B cell (primary cell): Measurements from ENCODE around the gene LYST. TPM values are rescaled to one million over a fixed set of nuclear protein-coding genes. Genes with fewer than 3 reads are reported as not detected.

Experiments
- ATAC-seq: fragments of 200-7000 bp; cut with Tn5 transposase; one replicate; pipeline ENCODE4 v1.10.0; 2021; ENCODE audit warnings: low read depth, mild to moderate bottlenecking, moderate number of reproducible peaks, moderate library complexity
- CTCF ChIA-PET: fragments of 350-600 bp; sonication (Branson Sonifier 250); formaldehyde crosslinking; loops from one replicate; lab custom pipeline; 2021; ENCODE audit warnings: antibody characterized with exemption, inconsistent platforms; lab: Charles Lee
- POLR2A ChIA-PET: fragments of 350-600 bp; sonication (Branson Sonifier 250); formaldehyde crosslinking; loops from one replicate; lab custom pipeline; 2021; ENCODE audit warnings: antibody characterized with exemption; lab: Charles Lee
- DNase-seq: peaks from one replicate; pipeline ENCODE4 v3.0.0; 2013
- H2AFZ ChIP-seq: 2 replicates; pipeline ENCODE4 v1.6.1; 2012; ENCODE audit warnings: mild to moderate bottlenecking, low read depth, low read length; ENCODE audit not compliant: insufficient read depth, poor library complexity, severe bottlenecking
- H3K27ac ChIP-seq, 2 donors: 1 replicate in 1 of 2; 2 replicates in 1 of 2; pipeline ENCODE4 v1.5.1; 2012 to 2013; ENCODE audit warnings: low read length in 2 of 2, mild to moderate bottlenecking in 2 of 2, moderate library complexity in 1 of 2
- H3K27me3 ChIP-seq, 4 experiments: fragments of 200-600 bp in 1 of 4; sonication (generic) in 1 of 4; replicated peaks in 1 of 4; 1 replicate in 2 of 4; 2 replicates in 2 of 4; pipeline versions ENCODE4 v1.6.1 to v1.7.0; 2013 to 2016; ENCODE audit warnings: low read length in 3 of 4, mild to moderate bottlenecking in 2 of 4, mixed read lengths in 1 of 4, moderate library complexity in 1 of 4; ENCODE audit not compliant: insufficient read depth in 4 of 4, control insufficient read depth in 3 of 4; ENCODE audit errors: control extremely low read depth in 1 of 4
- H3K36me3 ChIP-seq, 2 experiments: replicated peaks in 1 of 2; 1 replicate in 1 of 2; 2 replicates in 1 of 2; pipeline versions ENCODE4 v1.6.1 to v1.7.1; 2013; ENCODE audit warnings: low read length in 1 of 2; ENCODE audit not compliant: insufficient read depth in 2 of 2, control insufficient read depth in 1 of 2; ENCODE audit errors: control extremely low read depth in 1 of 2, extremely low read depth in 1 of 2
- H3K4me1 ChIP-seq, 2 donors: fragments of 200-600 bp in 1 of 2; sonication (generic) in 1 of 2; 1 replicate in 1 of 2; 2 replicates in 1 of 2; pipeline versions ENCODE4 v1.5.1 to v1.6.1; 2013 to 2017; ENCODE audit warnings: low read length in 2 of 2; ENCODE audit not compliant: control insufficient read depth in 2 of 2, insufficient read depth in 2 of 2
- H3K4me2 ChIP-seq: replicated peaks from 2 replicates; pipeline ENCODE3; 2012; ENCODE audit warnings: mild to moderate bottlenecking, low read depth, low read length; ENCODE audit not compliant: poor library complexity, severe bottlenecking
- H3K4me3 ChIP-seq, 5 experiments: fragments of 200-600 bp in 1 of 5; sonication (generic) in 1 of 5; 1 replicate in 3 of 5; 2 replicates in 2 of 5; pipeline versions ENCODE4 v1.5.1 to v1.7.0; 2011 to 2016; ENCODE audit warnings: low read length in 4 of 5, mild to moderate bottlenecking in 4 of 5, low read depth in 2 of 5, control low read depth in 1 of 5, moderate library complexity in 1 of 5; ENCODE audit not compliant: insufficient read depth in 1 of 5; ENCODE audit errors: control extremely low read depth in 1 of 5, extremely low read depth in 1 of 5
- H3K79me2 ChIP-seq: fragments of 200-600 bp; sonication (generic); one replicate; pipeline ENCODE4 v1.6.0; 2016; ENCODE audit warnings: low read length; ENCODE audit not compliant: control insufficient read depth, insufficient read depth
- H3K9ac ChIP-seq: fragments of 200-600 bp; sonication (generic); 2 replicates; pipeline ENCODE4 v1.6.1; 2017; ENCODE audit warnings: mild to moderate bottlenecking, low read length, moderate library complexity
- H3K9me3 ChIP-seq, 3 donors: one replicate each; pipeline versions ENCODE4 v1.6.1 to v1.7.1; 2013; ENCODE audit warnings: low read length in 2 of 3; ENCODE audit not compliant: control insufficient read depth in 2 of 3, insufficient read depth in 1 of 3; ENCODE audit errors: control extremely low read depth in 1 of 3
- H4K20me1 ChIP-seq: 2 replicates; pipeline ENCODE4 v1.6.0; 2012; ENCODE audit warnings: mild to moderate bottlenecking, low read length; ENCODE audit not compliant: insufficient read depth, control insufficient read depth, poor library complexity, severe bottlenecking
- H3K27ac Mint-ChIP-seq: one replicate; pipeline ENCODE4 v1.8.0; 2021; ENCODE audit warnings: mixed read lengths
- H3K27me3 Mint-ChIP-seq: one replicate; pipeline ENCODE4 v1.8.0; 2021; ENCODE audit warnings: mixed read lengths
- H3K4me1 Mint-ChIP-seq: one replicate; pipeline ENCODE4 v1.8.0; 2021; ENCODE audit warnings: mixed read lengths
- H3K4me3 Mint-ChIP-seq: one replicate; pipeline ENCODE4 v1.8.0; 2021; ENCODE audit warnings: mixed read lengths
- H3K9me3 Mint-ChIP-seq: one replicate; pipeline ENCODE4 v1.8.0; 2022; ENCODE audit warnings: mixed read lengths; ENCODE audit not compliant: insufficient read depth
- CTCF ChIP-seq: fragments of 200-600 bp; IDR thresholded peaks from one replicate; pipeline ENCODE4 v1.8.0; 2022; ENCODE audit warnings: antibody characterized with exemption, mild to moderate bottlenecking
- EZH2 ChIP-seq: IDR thresholded peaks from 2 replicates; pipeline ENCODE4 v1.6.1; 2012; ENCODE audit warnings: borderline replicate concordance, low read depth, mild to moderate bottlenecking, moderate library complexity, low read length; ENCODE audit not compliant: insufficient read depth, poor library complexity, severe bottlenecking
- WGBS: methylation state at CpG from one replicate; pipeline ENCODE4 v1.1.5; 2013; ENCODE audit warnings: missing lambda C conversion rate; ENCODE audit not compliant: insufficient coverage; 5-methylcytosine and 5-hydroxymethylcytosine counted together
- intact Hi-C: fragments of 100-400 bp; cut with micrococcal nuclease; formaldehyde crosslinking; loops from one replicate; pipeline ENCODE4 v1.10.0; 2022
- polyA plus RNA-seq: library from polyadenylated mRNA; depleted of rRNA; stranded (reverse); fragments of >200 nt; gene quantifications from 2 replicates; pipeline ENCODE4 v1.2.3, GENCODE V29; 2012
- total RNA-seq, 2 donors: library from RNA; stranded (reverse); fragments of 120-200 nt in 1 of 2; gene quantifications; 1 replicate in 1 of 2; 2 replicates in 1 of 2; pipeline versions ENCODE4 v1.2.3 to v1.2.4, GENCODE V29; 2013 to 2022

LYST gene
- total and polyA plus RNA-seq, 2 donors (not counting 1 experiment from before 2014, with no cell fraction given), result 50.4 to 120 TPM

GRCh38 chr1:235720544-235720943, 146.2 kb downstream of the LYST start:
- no peaks in the 10 kb centered on the region for H3K79me2 ChIP-seq
- intact Hi-C loops, result no loop called here
- H4K20me1 ChIP-seq, result no peaks in the 10 kb centered on the region
- ChIA-PET CTCF (no interaction called here), POLR2A (no interaction called here)
- H3K36me3 ChIP-seq, result peaks cover 18 to 68% of the 10 kb centered on the region in 2 experiments
- no peak for ATAC-seq
- no peaks in the 10 kb centered on the region for H3K27me3 Mint-ChIP-seq
- TF ChIP-seq EZH2 (no peak), CTCF (no peak)
- H3K4me2 ChIP-seq, result no peak overlapping the region
- no peak overlapping the region for H3K27ac Mint-ChIP-seq
- H3K9ac ChIP-seq, result no peak overlapping the region
- H3K4me3 ChIP-seq, result no peak overlapping the region
- no CpG with 5 or more reads among the region's 4 CpGs for WGBS
- H3K4me1 Mint-ChIP-seq, result no peaks in the 10 kb centered on the region
- H3K27me3 ChIP-seq, result no peaks in the 10 kb centered on the region
- no peaks in the 10 kb centered on the region for H3K4me1 ChIP-seq
- H3K4me3 Mint-ChIP-seq, result no peak overlapping the region
- no peak overlapping the region for H3K27ac ChIP-seq
- no peaks in the 10 kb centered on the region for H3K9me3 Mint-ChIP-seq
- no peaks in the 10 kb centered on the region for H3K9me3 ChIP-seq
- no peak for DNase-seq
- no peak overlapping the region for H2AFZ ChIP-seq

- no peaks in the 10 kb centered on the region for H3K9me3 Mint-ChIP-seq
- no peaks in the 10 kb centered on the region for H3K27me3 Mint-ChIP-seq
- no peak overlapping the region for H3K27ac ChIP-seq
- no peak overlapping the region for H3K4me2 ChIP-seq
- no peak overlapping the region for H3K4me3 ChIP-seq
- CTCF ChIA-PET, result no interaction called here
- no peak for ATAC-seq
- no peaks in the 10 kb centered on the region for H3K4me1 Mint-ChIP-seq
- H2AFZ ChIP-seq, result no peak overlapping the region
- DNase-seq, result no peak
- H4K20me1 ChIP-seq, result no peaks in the 10 kb centered on the region
- H3K9me3 ChIP-seq, result no peaks in the 10 kb centered on the region
- TF ChIP-seq EZH2, result no peak
- no peak for TF ChIP-seq CTCF
- no peak overlapping the region for H3K27ac Mint-ChIP-seq
- POLR2A ChIA-PET, result no interaction called here
- no peaks in the 10 kb centered on the region for H3K27me3 ChIP-seq
- intact Hi-C loops, result no loop called here
- no peak overlapping the region for H3K4me3 Mint-ChIP-seq
- no CpG with 5 or more reads among the region's 4 CpGs for WGBS
- H3K4me1 ChIP-seq, result no peaks in the 10 kb centered on the region
- H3K36me3 ChIP-seq, result peaks cover 17 to 67% of the 10 kb centered on the region in 2 experiments
- no peak overlapping the region for H3K9ac ChIP-seq
- H3K79me2 ChIP-seq, result no peaks in the 10 kb centered on the region
Observed at GRCh38 chr1:235714205-235714897, 152.4 kb downstream of the LYST start.
